ENCODE data around the gene EXOG. TPM values are rescaled to one million over a fixed set of nuclear protein-coding genes. Genes with fewer than 3 reads are reported as not detected.

The EXOG gene
- total RNA-seq, 1 donor from 2014 or later, result 8.8 TPM

GRCh38 chr3:38534604-38535003 is 38.5 kb downstream of the EXOG start:
- no peak overlapping the region for H3K27ac ChIP-seq
- H3K27me3 ChIP-seq, result no peaks in the 10 kb centered on the region
- no peak for TF ChIP-seq POLR2AphosphoS5 (IDR thresholded peaks at IDR 0.05; ENCODE audit: insufficient read depth in 1 of 2, low read depth in 1 of 2)
- no peak for TF ChIP-seq CTCF (IDR thresholded peaks at IDR 0.05)
- TF ChIP-seq POLR2A (IDR thresholded peaks at IDR 0.05), result no peak
- intact Hi-C loops (cut with DNase I), result loop anchor here (10.0 kb wide), 1 partner anchor 120 kb away; no protein-coding TSS in a partner anchor
- no peak for DNase-seq (ENCODE audit: extremely low spot score in 2 of 2)
- no peaks in the 10 kb centered on the region for H3K36me3 ChIP-seq
- no peak overlapping the region for H3K4me3 ChIP-seq
- H3K4me1 ChIP-seq, result no peaks in the 10 kb centered on the region
- H3K9me3 ChIP-seq, result no peaks in the 10 kb centered on the region

DNA sequence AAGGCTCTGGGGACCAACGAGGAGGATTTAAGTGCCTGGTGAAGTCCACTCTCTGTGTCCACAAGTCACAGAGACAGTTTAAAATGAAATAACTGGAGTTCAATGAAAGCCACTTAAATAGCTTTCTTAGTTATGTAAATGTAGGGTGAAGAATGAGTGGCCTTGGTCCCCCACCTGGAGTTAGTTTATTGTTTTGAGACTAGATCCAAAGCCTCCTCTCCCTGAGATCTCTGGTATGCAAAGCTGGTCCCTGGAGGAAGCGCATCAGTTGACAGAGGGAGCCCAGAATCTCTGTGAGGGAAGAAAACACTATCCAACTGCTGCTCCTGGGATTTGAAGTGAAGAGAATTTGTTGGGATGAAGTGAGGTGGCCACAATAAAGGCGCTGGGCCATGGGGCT is 40.5 kb downstream of the EXOG start:
- Histone ChIP-seq H3K36me3 (no peaks in the 10 kb centered on the region), H3K27ac (no peak overlapping the region), H3K27me3 (no peaks in the 10 kb centered on the region), H3K4me3 (no peak overlapping the region), H3K9me3 (no peaks in the 10 kb centered on the region), H3K4me1 (peaks cover 1% of the 10 kb centered on the region)
- intact Hi-C loops (cut with DNase I), result loop anchor here (10.0 kb wide), 1 partner anchor 118 kb away; no protein-coding TSS in a partner anchor
- no peak for TF ChIP-seq POLR2A (IDR thresholded peaks at IDR 0.05)
- TF ChIP-seq POLR2AphosphoS5 (IDR thresholded peaks at IDR 0.05; ENCODE audit: insufficient read depth in 1 of 2, low read depth in 1 of 2), result no peak
- no peak for TF ChIP-seq CTCF (IDR thresholded peaks at IDR 0.05)
- no peak for DNase-seq (ENCODE audit: extremely low spot score in 2 of 2)

DNA sequence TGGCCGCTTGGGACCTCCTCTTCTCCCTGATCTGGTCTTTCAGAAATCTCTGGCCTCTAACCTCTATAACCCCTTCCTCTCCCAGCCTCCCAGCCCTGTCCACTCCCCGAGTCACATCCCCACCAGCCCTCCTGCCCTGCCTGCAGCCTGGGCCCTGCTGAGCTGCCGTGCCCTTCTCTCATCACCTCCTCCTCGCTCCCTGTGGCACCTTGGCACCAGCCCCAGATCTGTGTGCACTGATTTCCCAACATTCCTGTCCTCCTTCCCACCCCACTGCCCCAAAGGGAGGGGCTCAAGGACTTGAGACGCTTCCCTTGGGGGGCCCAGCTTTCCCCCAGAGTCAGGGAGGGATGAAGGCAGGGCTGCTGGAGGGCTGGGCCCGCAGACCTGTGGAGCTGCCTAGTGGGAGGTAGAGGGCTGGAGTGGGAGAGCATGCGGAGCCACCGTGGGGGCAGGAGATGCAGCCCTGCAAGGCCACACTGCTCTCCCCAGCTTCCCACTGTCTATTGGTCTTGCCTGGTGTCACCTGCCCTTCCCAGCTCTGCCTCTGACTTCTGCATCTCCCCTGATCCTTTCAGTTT is 42.7 kb downstream of the EXOG start:
- peak in 1 of 2 donors; percentile 81 for DNase-seq (ENCODE audit: extremely low spot score in 2 of 2)
- H3K27me3 ChIP-seq, result no peaks in the 10 kb centered on the region
- H3K36me3 ChIP-seq, result no peaks in the 10 kb centered on the region
- H3K9me3 ChIP-seq, result no peaks in the 10 kb centered on the region
- peaks cover 8% of the 10 kb centered on the region for H3K4me1 ChIP-seq
- H3K4me3 ChIP-seq, result no peak overlapping the region
- no peak overlapping the region for H3K27ac ChIP-seq
- intact Hi-C loops (cut with DNase I), result loop anchor here (10.0 kb wide), 1 partner anchor 116 kb away; no protein-coding TSS in a partner anchor
- TF ChIP-seq POLR2A (IDR thresholded peaks at IDR 0.05), result no peak
- no peak for TF ChIP-seq CTCF (IDR thresholded peaks at IDR 0.05)
- no peak for TF ChIP-seq POLR2AphosphoS5 (IDR thresholded peaks at IDR 0.05; ENCODE audit: insufficient read depth in 1 of 2, low read depth in 1 of 2)

- peaks cover 8% of the 10 kb centered on the region for H3K4me1 ChIP-seq
- H3K27ac ChIP-seq, result no peak overlapping the region
- DNase-seq (ENCODE audit: extremely low spot score in 2 of 2), result no peak
- H3K36me3 ChIP-seq, result no peaks in the 10 kb centered on the region
- H3K27me3 ChIP-seq, result no peaks in the 10 kb centered on the region
- no peak overlapping the region for H3K4me3 ChIP-seq
- TF ChIP-seq POLR2AphosphoS5 (IDR thresholded peaks at IDR 0.05; ENCODE audit: insufficient read depth in 1 of 2, low read depth in 1 of 2) (no peak), CTCF (IDR thresholded peaks at IDR 0.05) (no peak), POLR2A (IDR thresholded peaks at IDR 0.05) (no peak)
- intact Hi-C loops (cut with DNase I), result no loop called here
- H3K9me3 ChIP-seq, result no peaks in the 10 kb centered on the region
These were observed 45.7 kb downstream of the EXOG start for GRCh38 chr3:38541806-38542205.
